ENCODE measurements around the gene KLHL3.

- TF ChIP-seq POLR2A (IDR thresholded peaks at IDR 0.05): no peak
- TF ChIP-seq CTCF (IDR thresholded peaks at IDR 0.05): no peak
These were observed 25.7 kb upstream of the KLHL3 start for GRCh38 chr5:137761566-137761965.

All from upper lobe of left lung (tissue), 4 donors.